HEK293 (cell line): Measurements from ENCODE around the gene CEPT1.

ENCODE experiments used
- BCL11A ChIP-seq: fragments of 450-650 bp; formaldehyde crosslinking; IDR thresholded peaks from 2 replicates; pipeline ENCODE4 v1.5.1; 2016; ENCODE audit warnings: low read depth, missing biosample characterization, missing genetic modification characterization
- RBAK ChIP-seq: fragments of 450-650 bp; formaldehyde crosslinking; IDR thresholded peaks from 2 replicates; pipeline ENCODE4 v1.5.1; 2016; ENCODE audit warnings: missing biosample characterization, missing genetic modification characterization
- YY1 ChIP-seq: fragments of 450-650 bp; formaldehyde crosslinking; IDR thresholded peaks from 2 replicates; pipeline ENCODE4 v1.5.1; 2018; ENCODE audit warnings: missing biosample characterization, missing genetic modification characterization
- ZBTB17 ChIP-seq: fragments of 450-650 bp; formaldehyde crosslinking; IDR thresholded peaks from 2 replicates; pipeline ENCODE4 v1.5.1; 2016; ENCODE audit warnings: missing biosample characterization, missing genetic modification characterization
- ZBTB20 ChIP-seq: fragments of 450-650 bp; formaldehyde crosslinking; IDR thresholded peaks from 2 replicates; pipeline ENCODE4 v1.5.1; 2016; ENCODE audit warnings: missing biosample characterization, missing genetic modification characterization
- ZNF132 ChIP-seq: fragments of 450-650 bp; formaldehyde crosslinking; IDR thresholded peaks from 2 replicates; pipeline ENCODE4 v1.5.1; 2017; ENCODE audit warnings: missing biosample characterization, missing genetic modification characterization, borderline replicate concordance
- ZNF274 ChIP-seq, 2 experiments: fragments of 200-500 bp in 1 of 2; fragments of 450-650 bp in 1 of 2; sonication (Bioruptor generic) in 1 of 2; formaldehyde crosslinking in 1 of 2; IDR thresholded peaks; 2 replicates each; pipeline versions ENCODE4 v1.5.1 to v1.6.1; 2014 to 2016; ENCODE audit warnings: borderline replicate concordance in 1 of 2, inconsistent platforms in 1 of 2, low read length in 1 of 2, missing biosample characterization in 1 of 2, missing genetic modification characterization in 1 of 2
- ZNF558 ChIP-seq: fragments of 450-650 bp; formaldehyde crosslinking; IDR thresholded peaks from 2 replicates; pipeline ENCODE4 v1.5.1; 2016; ENCODE audit warnings: missing biosample characterization, missing genetic modification characterization
- ZNF768 ChIP-seq: fragments of 450-650 bp; formaldehyde crosslinking; IDR thresholded peaks from 2 replicates; pipeline ENCODE4 v1.5.1; 2018; ENCODE audit warnings: missing biosample characterization, mild to moderate bottlenecking, missing genetic modification characterization
- TF ChIP-seq, protein P1 (sequence below): fragments of 450-650 bp; formaldehyde crosslinking; IDR thresholded peaks from 2 replicates; pipeline ENCODE4 v1.5.1; 2016; ENCODE audit warnings: missing biosample characterization, missing genetic modification characterization
- TF ChIP-seq, protein P2 (sequence below): fragments of 450-650 bp; formaldehyde crosslinking; conservative IDR thresholded peaks from 2 replicates; pipeline ENCODE4 v1.5.1; 2016; ENCODE audit warnings: low read depth, missing biosample characterization, missing genetic modification characterization

DNA sequence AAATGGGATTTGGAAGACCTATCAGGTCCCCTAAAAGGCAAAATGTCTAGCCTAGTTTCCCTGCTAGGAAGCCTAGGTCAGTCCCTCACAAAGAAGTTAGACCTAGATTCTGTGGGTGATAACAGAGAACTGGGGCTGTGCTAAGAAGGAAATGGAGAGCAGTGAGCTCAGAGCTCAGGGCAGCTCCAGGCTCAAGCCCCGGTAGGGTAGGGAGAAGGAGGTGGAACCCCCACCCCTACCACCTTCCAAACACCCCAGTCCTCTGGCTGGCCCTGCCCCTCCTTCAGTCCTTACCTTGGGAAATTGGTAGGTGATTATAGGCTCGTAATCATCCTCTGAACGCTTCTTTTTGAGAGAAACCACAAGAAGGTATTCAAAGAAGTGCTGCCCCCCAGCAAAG is 59.3 kb downstream of the CEPT1 start:
- TF ChIP-seq ZNF274 (IDR thresholded peaks at IDR 0.05; ENCODE audit: low read length): no peak
- no peak for TF ChIP-seq ZNF274 (tag by site-specific recombination; IDR thresholded peaks at IDR 0.05; ENCODE audit: borderline replicate concordance)
- no peak for TF ChIP-seq ZBTB17 (tag by site-specific recombination)
- TF ChIP-seq, protein P1, sequence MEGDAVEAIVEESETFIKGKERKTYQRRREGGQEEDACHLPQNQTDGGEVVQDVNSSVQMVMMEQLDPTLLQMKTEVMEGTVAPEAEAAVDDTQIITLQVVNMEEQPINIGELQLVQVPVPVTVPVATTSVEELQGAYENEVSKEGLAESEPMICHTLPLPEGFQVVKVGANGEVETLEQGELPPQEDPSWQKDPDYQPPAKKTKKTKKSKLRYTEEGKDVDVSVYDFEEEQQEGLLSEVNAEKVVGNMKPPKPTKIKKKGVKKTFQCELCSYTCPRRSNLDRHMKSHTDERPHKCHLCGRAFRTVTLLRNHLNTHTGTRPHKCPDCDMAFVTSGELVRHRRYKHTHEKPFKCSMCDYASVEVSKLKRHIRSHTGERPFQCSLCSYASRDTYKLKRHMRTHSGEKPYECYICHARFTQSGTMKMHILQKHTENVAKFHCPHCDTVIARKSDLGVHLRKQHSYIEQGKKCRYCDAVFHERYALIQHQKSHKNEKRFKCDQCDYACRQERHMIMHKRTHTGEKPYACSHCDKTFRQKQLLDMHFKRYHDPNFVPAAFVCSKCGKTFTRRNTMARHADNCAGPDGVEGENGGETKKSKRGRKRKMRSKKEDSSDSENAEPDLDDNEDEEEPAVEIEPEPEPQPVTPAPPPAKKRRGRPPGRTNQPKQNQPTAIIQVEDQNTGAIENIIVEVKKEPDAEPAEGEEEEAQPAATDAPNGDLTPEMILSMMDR: no peak
- TF ChIP-seq BCL11A (tag by site-specific recombination): no peak
- no peak for TF ChIP-seq ZNF558 (tag by site-specific recombination)
- no peak for TF ChIP-seq ZNF768 (tag by site-specific recombination)
- TF ChIP-seq, protein P2, sequence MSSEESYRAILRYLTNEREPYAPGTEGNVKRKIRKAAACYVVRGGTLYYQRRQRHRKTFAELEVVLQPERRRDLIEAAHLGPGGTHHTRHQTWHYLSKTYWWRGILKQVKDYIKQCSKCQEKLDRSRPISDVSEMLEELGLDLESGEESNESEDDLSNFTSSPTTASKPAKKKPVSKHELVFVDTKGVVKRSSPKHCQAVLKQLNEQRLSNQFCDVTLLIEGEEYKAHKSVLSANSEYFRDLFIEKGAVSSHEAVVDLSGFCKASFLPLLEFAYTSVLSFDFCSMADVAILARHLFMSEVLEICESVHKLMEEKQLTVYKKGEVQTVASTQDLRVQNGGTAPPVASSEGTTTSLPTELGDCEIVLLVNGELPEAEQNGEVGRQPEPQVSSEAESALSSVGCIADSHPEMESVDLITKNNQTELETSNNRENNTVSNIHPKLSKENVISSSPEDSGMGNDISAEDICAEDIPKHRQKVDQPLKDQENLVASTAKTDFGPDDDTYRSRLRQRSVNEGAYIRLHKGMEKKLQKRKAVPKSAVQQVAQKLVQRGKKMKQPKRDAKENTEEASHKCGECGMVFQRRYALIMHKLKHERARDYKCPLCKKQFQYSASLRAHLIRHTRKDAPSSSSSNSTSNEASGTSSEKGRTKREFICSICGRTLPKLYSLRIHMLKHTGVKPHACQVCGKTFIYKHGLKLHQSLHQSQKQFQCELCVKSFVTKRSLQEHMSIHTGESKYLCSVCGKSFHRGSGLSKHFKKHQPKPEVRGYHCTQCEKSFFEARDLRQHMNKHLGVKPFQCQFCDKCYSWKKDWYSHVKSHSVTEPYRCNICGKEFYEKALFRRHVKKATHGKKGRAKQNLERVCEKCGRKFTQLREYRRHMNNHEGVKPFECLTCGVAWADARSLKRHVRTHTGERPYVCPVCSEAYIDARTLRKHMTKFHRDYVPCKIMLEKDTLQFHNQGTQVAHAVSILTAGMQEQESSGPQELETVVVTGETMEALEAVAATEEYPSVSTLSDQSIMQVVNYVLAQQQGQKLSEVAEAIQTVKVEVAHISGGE: no peak
- no peak for TF ChIP-seq YY1 (tag by site-specific recombination)
- no peak for TF ChIP-seq ZBTB20
- TF ChIP-seq ZNF132 (tag by site-specific recombination): no peak
- no peak for TF ChIP-seq RBAK (tag by site-specific recombination)
